TTC549 (cell line): ENCODE measurements around the gene PSMD13.
"Not testable (repeated sequence)": the region's sequence is repeated elsewhere in the genome, so short reads cannot be mapped to it uniquely, and the experiment has no call there.

Experiments used
- FAIRE-seq: peaks from 2 replicates; lab custom pipeline; 2012; peaks lifted over from hg19 to GRCh38; lab: Jason Lieb, UNC

PSMD13 gene

DNA sequence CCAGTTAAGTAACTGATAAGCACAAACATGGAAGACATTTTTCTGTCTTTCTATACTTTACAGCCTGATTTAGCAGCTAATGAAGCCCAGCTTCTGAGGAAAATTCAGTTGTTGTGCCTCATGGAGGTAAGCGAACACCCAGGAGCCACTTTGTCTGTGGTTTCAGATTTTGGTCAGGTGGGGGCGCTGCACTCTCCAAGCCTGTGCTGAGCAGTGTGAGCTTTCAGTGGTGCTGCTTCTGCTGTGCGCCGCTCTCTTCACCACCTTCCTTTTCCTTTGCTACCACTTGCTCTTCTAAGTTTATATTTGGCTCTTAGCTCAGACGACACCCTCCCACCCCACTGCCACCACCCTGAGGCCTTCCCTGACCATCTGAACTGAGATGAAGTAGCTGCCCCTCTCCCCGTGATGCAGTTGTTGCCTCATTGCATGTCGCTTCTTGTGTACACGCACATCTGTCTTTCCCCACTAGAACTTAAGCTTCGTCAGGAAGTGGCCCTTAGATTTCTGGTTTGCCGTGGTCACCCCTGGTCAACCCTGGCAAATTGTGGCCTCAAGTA, 14.0 kb downstream of the PSMD13 start:
- no peak for FAIRE-seq

DNA sequence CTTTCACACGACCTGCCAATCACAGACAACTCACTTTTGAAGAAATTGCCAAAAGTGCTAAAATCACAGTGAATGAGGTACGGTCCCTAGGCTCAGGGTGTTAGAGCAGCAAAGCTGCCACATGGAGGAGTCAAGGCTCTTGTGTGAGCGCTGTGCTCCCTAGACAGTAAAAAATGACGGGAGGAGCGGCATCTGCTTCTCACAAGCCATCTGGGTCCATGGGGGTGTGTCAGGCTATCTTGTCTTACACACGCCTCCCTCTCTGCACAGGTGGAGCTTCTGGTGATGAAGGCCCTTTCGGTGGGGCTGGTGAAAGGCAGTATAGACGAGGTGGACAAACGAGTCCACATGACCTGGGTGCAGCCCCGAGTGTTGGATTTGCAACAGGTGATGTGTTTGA, 14.8 kb downstream of the PSMD13 start:
- FAIRE-seq, result no peak

- FAIRE-seq, result no peak
These were observed 15.9 kb downstream of the PSMD13 start for GRCh38 chr11:252666-253065.

GRCh38 chr11:253160-253885, 16.5 kb downstream of the PSMD13 start:
- no peak for FAIRE-seq

DNA sequence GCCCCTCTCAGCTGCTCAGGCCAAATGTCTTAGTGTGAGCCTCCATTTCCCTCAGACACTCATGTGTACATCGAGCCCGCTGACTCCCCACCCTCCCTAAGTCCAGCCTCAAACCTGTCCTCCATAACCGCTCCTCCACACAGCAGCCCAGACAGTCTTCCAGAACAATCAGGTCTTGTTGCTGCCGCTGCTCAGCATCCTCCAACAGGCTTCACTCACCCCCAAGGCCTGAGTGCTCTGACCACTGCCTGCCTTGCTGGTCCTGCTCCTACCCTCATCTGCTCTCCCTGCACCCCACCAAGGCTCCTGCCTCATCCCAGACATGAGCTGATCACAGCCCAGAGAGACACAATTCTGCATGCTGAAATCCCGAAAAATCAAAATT, 17.1 kb downstream of the PSMD13 start:
- no peak for FAIRE-seq

DNA sequence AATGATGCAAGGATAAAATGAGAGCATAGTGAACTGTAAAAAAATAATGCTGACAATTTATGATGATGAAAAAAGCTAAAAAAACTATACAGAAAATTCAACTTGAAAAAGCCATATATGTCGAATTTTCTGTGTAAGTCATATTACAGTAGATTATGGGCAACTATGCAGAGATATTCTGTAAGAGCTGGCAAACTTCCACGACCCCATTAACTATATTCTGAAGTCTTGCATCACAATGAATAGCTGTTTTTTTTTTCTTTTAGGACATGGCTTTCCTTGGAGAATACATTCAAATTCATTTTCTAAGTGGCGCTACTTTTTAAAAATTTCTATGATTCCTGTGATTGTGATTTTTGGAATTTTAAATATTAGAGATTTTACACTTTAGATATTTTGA, 18.4 kb downstream of the PSMD13 start:
- FAIRE-seq, result no peak

GRCh38 chr11:255816-256215, 19.0 kb downstream of the PSMD13 start:
- FAIRE-seq, result no peak

GRCh38 chr11:256952-257737, 20.4 kb downstream of the PSMD13 start:
- FAIRE-seq, result no peak

DNA sequence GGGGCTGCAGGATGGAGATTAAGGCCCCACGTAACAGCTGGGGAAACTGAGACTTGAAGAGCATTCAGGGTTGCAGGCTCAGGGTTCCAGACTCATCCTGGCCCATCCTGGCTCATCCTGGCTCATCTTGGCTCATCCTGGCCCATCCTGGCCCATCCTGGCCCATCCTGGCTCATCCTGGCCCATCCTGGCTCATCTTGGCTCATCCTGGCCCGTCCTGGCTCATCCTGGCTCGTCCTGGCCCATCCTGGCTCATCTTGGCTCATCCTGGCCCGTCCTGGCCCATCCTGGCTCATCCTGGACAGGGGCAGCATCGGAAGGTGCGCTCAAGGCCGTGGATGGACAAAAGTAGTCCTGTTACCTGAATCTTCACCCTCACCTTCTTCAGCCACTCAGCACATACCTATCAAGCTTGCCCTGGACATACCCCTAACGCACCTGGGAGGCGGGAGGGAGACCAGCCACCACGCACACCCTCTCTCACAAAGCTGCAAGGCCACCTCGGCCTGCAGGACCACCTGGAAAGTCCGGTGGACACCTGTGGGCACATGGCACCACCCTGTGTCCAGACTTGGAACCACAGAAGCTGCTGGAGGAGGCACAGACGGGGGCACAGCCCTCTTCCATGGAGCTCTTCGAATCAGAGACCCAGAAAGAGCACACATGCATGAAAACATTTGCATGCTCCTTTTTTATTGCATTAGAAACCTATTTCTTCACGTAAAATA, 21.2 kb downstream of the PSMD13 start:
- no peak for FAIRE-seq

- FAIRE-seq, result no peak
These were observed 22.6 kb downstream of the PSMD13 start for GRCh38 chr11:259413-259812.

DNA sequence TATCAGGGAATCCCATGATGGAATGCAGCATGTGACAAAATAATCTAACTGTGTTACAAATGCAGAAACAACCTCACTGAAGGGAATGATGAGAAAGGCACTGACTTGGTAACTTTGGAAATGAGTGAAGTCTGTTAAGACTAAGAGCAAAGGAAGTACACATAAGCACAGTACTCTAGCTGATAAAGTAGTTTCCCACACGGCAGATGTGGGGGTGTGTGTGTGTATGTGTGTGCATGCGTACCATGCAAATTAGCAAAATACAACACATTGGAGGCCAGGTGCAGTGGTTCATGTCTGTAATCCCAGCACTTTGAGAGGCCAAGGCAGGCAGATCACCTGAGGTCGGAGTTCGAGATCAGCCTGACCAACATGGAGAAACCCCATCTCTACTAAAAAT, 24.8 kb downstream of the PSMD13 start:
- no peak for FAIRE-seq

DNA sequence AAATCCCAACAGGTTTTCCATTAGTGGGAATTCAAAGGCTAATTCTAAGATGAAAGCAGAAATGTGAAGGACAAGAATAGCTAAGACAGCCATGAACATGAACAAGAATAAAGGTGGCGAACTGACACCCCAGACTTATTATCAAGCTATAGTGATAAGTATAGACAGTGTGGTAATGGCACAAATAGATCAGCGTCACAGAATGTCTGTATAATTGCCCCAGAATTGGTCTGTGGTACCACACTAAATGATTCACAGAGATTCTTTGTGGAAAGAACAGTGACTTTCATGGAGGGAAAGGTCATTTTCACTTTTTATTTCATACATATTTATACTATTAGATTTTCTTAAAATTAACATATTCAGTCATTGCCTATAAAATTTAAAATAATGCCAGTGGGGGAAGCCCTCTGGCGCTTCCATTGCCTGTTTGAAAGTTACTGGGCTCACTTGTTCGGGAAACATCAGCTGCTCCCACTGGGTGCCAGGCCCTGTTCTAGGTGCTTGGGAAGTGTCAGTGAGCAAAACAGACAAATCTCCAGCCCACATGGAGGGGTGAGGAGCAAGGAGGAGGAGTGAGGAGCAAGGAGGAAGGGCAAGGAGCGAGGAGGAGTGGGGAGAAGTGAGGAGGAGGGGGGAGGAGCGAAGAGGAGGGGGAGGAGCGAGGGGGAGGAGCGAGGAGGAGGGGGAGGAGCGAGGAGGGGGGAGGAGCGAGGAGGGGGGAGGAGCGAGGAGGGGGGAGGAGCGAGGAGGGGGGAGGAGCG, 30.1 kb downstream of the PSMD13 start:
- no peak for FAIRE-seq

GRCh38 chr11:267491-267994, 30.8 kb downstream of the PSMD13 start:
- no peak for FAIRE-seq

- not testable (repeated sequence) for FAIRE-seq
These were observed 32.0 kb downstream of the PSMD13 start for GRCh38 chr11:268716-269145.

DNA sequence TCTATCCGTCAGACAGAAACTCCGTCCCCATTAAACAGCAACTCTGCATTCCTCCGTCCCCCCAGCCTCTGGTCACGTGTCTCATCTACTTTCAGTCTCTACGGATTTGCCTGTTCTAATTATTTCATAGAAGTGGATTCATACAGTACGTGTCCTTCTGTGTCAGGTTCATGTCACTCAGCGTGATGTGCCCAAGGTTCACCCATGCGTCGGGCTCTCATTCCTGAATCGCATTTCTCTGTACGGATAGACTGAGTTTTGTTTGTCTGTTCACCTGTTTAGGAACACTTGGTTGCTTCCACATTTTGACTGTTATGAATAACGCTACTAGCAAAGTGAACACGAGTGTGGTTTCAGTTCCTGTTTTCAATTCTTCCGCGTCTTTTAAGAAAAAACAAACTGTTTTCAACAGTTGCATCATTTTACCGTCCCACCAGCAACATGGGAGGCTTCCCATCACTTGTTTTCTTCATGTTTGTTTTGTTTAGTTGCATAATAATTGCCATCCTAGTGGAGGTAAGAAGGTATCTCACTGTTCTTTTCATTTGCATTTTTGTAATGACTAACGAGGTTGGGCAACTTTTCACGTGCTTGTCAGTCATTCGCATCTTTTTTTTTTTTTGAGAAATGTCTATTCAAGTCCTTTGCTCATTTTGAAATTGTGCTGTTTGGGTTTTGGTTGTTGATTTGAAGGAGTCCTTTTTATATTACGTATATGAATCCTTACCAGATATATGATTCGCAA, 32.5 kb downstream of the PSMD13 start:
- FAIRE-seq, result no peak

GRCh38 chr11:270451-271318, 33.9 kb downstream of the PSMD13 start:
- FAIRE-seq, result no peak

DNA sequence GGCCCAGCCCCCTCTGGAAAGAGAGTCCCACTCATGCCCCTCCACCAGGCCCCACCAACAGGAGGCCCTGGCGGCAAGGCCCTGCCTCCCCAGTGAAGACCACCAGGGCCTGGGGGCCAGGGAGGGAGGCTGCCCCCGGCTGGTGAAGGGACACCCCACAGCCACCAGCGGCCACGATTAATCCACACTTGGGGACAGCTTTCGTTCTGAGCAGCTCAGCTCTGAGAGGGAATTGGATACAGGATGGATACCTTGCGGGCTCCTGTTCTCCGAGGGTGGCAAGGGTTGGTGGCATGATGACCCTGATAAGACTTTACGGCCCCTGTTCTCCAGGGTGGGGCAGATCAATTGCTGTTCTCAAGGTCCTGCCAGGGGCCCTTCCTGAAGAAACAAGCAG, 34.5 kb downstream of the PSMD13 start:
- FAIRE-seq, result no peak

DNA sequence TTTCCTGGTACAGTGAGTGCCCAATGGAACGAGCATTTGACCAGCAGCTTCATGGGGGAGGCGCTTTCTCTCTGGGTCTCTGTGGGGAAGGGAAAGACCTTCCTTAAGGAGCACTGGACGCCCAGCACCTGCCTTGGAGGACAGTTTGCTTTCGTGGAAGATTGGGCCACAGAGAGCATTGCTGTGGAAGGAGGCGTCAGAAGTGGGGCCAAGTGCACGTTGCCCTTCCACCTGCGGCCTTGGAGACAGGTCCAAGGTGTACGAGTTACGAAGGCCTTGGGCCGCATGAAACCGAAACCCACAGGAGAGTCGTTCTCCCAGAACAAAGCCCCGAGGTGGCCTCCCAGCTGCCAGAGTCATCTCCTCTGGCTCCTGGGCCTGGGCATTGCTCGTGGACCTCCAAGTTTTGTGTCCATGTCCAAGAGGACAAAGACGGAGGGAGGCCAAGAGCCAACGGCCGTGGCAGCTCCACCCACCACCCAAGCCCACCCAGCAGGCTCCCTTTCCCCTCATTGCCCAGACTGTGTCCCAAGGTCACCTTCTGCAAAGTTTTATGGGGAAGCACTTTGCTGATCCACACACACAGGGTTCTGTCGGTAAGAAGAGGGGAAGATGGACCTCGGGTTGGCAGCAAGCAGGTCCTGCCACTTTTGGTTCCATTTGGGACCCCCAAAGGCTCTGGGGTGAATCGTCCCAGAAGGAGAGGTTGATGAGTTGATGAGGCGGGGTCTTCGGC, 35.6 kb downstream of the PSMD13 start:
- FAIRE-seq, result no peak

DNA sequence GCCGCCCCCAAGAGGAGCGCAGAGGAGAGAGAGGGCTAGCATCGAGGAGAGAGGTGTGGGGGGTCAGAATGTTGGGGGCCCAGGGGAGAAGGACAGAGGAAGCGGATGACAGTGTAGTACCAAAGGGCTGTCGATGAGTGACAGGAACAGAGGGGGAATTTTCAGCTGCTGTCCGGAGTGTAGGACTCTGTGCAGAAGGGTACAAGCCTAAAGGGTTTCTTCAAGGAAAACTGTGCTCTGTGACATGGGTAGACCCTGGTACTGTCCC, 36.1 kb downstream of the PSMD13 start:
- FAIRE-seq, result no peak

DNA sequence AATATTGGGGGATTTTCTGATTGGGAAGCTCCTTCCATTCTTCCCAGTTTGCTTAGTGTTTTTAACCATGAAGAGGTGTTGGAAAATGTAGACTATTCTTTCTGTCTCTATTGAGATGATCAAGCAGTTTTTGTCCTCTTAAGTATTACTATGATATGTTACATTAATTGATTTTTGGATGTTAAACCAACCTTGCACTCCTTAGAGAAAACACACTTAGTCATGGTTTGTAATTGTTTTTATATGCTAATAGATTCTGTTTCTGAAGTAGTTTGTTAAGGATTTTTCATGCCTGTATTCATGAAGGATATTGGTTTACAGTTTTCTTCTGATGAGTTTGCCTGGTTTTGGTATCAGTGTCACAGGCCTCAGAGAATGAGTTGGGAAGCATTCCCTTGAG, 39.4 kb downstream of the PSMD13 start:
- FAIRE-seq, result no peak
